PC-9 (cell line): ENCODE results near the gene HADHA. TPM values are rescaled to one million over a fixed set of nuclear protein-coding genes. Genes with fewer than 3 reads are reported as not detected.
"Not testable (repeated sequence)": the region's sequence is repeated elsewhere in the genome, so short reads cannot be mapped to it uniquely, and the experiment has no call there.

Experiments
- BruUV-seq: library from RNA; stranded (reverse); fragments of 400-500 nt; replicated peaks from 2 replicates; lab custom pipeline; 2021; lab: Mats Ljungman, UMichigan
- CTCF ChIA-PET: fragments of 300-600 bp; sonication (Branson Sonifier 250); formaldehyde crosslinking; loops from one replicate; lab custom pipeline; 2022; ENCODE audit warnings: antibody characterized with exemption; lab: Charles Lee
- POLR2A ChIA-PET: fragments of 300-600 bp; sonication (Branson Sonifier 250); formaldehyde crosslinking; loops from one replicate; lab custom pipeline; 2022; ENCODE audit warnings: antibody characterized with exemption; ENCODE audit not compliant: unreplicated experiment; lab: Charles Lee
- DNase-seq, 2 experiments: peaks; one replicate each; pipeline versions ENCODE4 v3.0.0 to v3.0.0-alpha.2; 2015 to 2022; ENCODE audit warnings: mixed read lengths in 1 of 2
- H2AFZ ChIP-seq: fragments of 200-600 bp; sonication (generic); 2 replicates; pipeline ENCODE4 v1.8.1; 2017; ENCODE audit warnings: antibody characterized with exemption
- H3F3A ChIP-seq: fragments of 200-600 bp; sonication (generic); 2 replicates; pipeline ENCODE4 v1.8.1; 2017; ENCODE audit warnings: antibody characterized with exemption, mild to moderate bottlenecking, low read depth; ENCODE audit not compliant: insufficient read depth
- H3K27ac ChIP-seq: fragments of 200-600 bp; sonication (generic); 2 replicates; pipeline ENCODE4 v1.6.1; 2016; ENCODE audit warnings: mixed run types
- H3K27me3 ChIP-seq: fragments of 200-600 bp; sonication (generic); 2 replicates; pipeline ENCODE4 v1.6.1; 2016; ENCODE audit warnings: low read depth, mixed run types; ENCODE audit not compliant: insufficient read depth
- H3K36me3 ChIP-seq: fragments of 200-600 bp; sonication (generic); 2 replicates; pipeline ENCODE4 v1.6.1; 2016; ENCODE audit warnings: low read depth, mixed run types
- H3K4me1 ChIP-seq: fragments of 200-600 bp; sonication (generic); replicated peaks from 2 replicates; pipeline ENCODE4 v1.6.1; 2016; ENCODE audit warnings: mixed run types; ENCODE audit not compliant: insufficient read depth
- H3K4me2 ChIP-seq: fragments of 200-600 bp; sonication (generic); 2 replicates; pipeline ENCODE4 v1.6.1; 2017; ENCODE audit warnings: mixed run types
- H3K4me3 ChIP-seq: fragments of 200-600 bp; sonication (generic); 2 replicates; pipeline ENCODE4 v1.6.1; 2016; ENCODE audit warnings: mixed run types
- H3K79me2 ChIP-seq: fragments of 200-600 bp; sonication (generic); 2 replicates; pipeline ENCODE4 v1.6.1; 2017; ENCODE audit warnings: low read depth, mixed run types
- H3K9me2 ChIP-seq: fragments of 200-600 bp; sonication (generic); 2 replicates; pipeline ENCODE4 v1.8.1; 2017; ENCODE audit warnings: mild to moderate bottlenecking; ENCODE audit not compliant: insufficient read depth
- H3K9me3 ChIP-seq: fragments of 200-600 bp; sonication (generic); 2 replicates; pipeline ENCODE4 v1.8.1; 2016; ENCODE audit warnings: low read depth; ENCODE audit not compliant: insufficient read depth
- H4K20me1 ChIP-seq: fragments of 200-600 bp; sonication (generic); 2 replicates; pipeline ENCODE4 v1.8.1; 2017; ENCODE audit not compliant: insufficient read depth
- CTCF ChIP-seq: fragments of 200-600 bp; sonication (generic); conservative IDR thresholded peaks from 2 replicates; pipeline ENCODE4 v1.6.1; 2017; ENCODE audit warnings: mixed run types, antibody characterized with exemption, mild to moderate bottlenecking, moderate library complexity
- EZH2 ChIP-seq: fragments of 200-600 bp; sonication (generic); IDR thresholded peaks from 2 replicates; pipeline ENCODE4 v1.8.0; 2017; ENCODE audit warnings: antibody characterized with exemption, low read depth
- intact Hi-C: fragments of 100-400 bp; cut with micrococcal nuclease; formaldehyde crosslinking; loops from one replicate; pipeline ENCODE4 v1.10.0; 2022; ENCODE audit not compliant: unreplicated experiment
- total RNA-seq: library from RNA; stranded (reverse); gene quantifications from 2 replicates; pipeline ENCODE4 v1.2.3, GENCODE V29; 2021

Gene HADHA
- total RNA-seq, 1 experiment from 2014 or later: 129 TPM

DNA sequence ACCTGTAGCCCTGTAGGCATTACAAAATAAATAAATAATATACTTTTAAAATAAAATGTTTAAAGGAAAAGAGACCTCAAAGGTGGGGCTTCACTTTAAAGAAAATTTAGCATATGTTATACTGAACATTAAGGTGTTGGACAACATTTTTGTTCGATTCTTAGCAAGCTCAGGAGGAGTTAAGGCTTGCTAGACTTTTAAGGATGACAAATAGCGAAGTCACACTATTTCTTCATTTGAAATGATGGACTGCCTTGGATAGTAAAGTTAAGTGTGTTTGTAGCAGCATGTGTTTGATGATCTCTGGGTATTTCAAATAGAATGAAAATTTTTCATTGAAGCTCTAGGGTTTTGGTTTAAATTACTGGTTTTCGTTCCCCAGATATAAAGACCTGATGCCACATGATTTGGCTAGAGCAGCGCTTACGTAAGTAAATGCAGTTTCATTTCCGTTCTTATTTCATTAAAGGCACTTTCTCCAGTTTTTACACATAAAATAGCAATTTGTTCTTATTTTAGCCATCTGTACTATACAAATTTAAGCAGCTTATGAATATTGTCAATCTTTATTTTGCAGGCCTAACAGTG lies 25.2 kb upstream of the HADHA start:
- Histone ChIP-seq H2AFZ (no peak overlapping the region), H3K79me2 (no peaks in the 10 kb centered on the region), H3K27me3 (no peaks in the 10 kb centered on the region), H3K4me3 (no peak overlapping the region), H3K9me2 (no peaks in the 10 kb centered on the region), H3K9me3 (no peaks in the 10 kb centered on the region), H3K27ac (no peak overlapping the region), H3F3A (peaks cover 16% of the 10 kb centered on the region; the same call in 1 of the 2 replicates), H3K4me2 (no peak overlapping the region), H4K20me1 (no peaks in the 10 kb centered on the region), H3K4me1 (peaks cover 20% of the 10 kb centered on the region), H3K36me3 (no peaks in the 10 kb centered on the region)
- DNase-seq: no peak
- CTCF ChIA-PET: no interaction called here
- BruUV-seq: no TSS peak
- intact Hi-C loops: no loop called here
- TF ChIP-seq EZH2 (no peak), CTCF (no peak)
- POLR2A ChIA-PET: interaction anchor here (0.7 kb wide), 1 partner anchor 39 kb away, joined by 3 read pairs; no protein-coding TSS in a partner anchor

- peaks cover 12% of the 10 kb centered on the region for H3K4me1 ChIP-seq
- not testable (repeated sequence) for BruUV-seq
- CTCF ChIA-PET: interaction anchor here (0.6 kb wide), 1 partner anchor 124 kb away, joined by 6 read pairs; no protein-coding TSS in a partner anchor
These were observed 24.4 kb upstream of the HADHA start for GRCh38 chr2:26268670-26269385.

GRCh38 chr2:26268213-26268612 lies 23.8 kb upstream of the HADHA start:
- H3K4me1 ChIP-seq: peaks cover 6% of the 10 kb centered on the region; the same call in 1 of the 2 replicates
- no peak overlapping the region for H3K4me2 ChIP-seq
- ChIA-PET POLR2A (no interaction called here), CTCF (interaction anchor here (0.6 kb wide), 1 partner anchor 123 kb away, joined by 6 read pairs; no protein-coding TSS in a partner anchor)
- H3K27me3 ChIP-seq: no peaks in the 10 kb centered on the region
- H3K79me2 ChIP-seq: no peaks in the 10 kb centered on the region
- TF ChIP-seq CTCF: no peak
- TF ChIP-seq EZH2: no peak
- intact Hi-C loops: no loop called here
- BruUV-seq: no TSS peak
- no peaks in the 10 kb centered on the region for H4K20me1 ChIP-seq
- no peak overlapping the region for H2AFZ ChIP-seq
- H3K36me3 ChIP-seq: no peaks in the 10 kb centered on the region
- no peak for DNase-seq
- H3K27ac ChIP-seq: no peak overlapping the region
- 0 out of 2 replicates have a peak, but pooled peaks cover 4% of the 10 kb centered on the region for H3F3A ChIP-seq
- H3K9me3 ChIP-seq: no peaks in the 10 kb centered on the region
- no peak overlapping the region for H3K4me3 ChIP-seq
- no peaks in the 10 kb centered on the region for H3K9me2 ChIP-seq

More at GRCh38 chr2:26268670-26269385, 24.4 kb upstream of the HADHA start:
- H3K9me3 ChIP-seq, POLR2A ChIA-PET, H3K4me3 ChIP-seq, DNase-seq, H2AFZ ChIP-seq, intact Hi-C loops, H3K9me2 ChIP-seq, H4K20me1 ChIP-seq, H3K27ac ChIP-seq, H3K79me2 ChIP-seq, H3K36me3 ChIP-seq, H3K27me3 ChIP-seq, H3F3A ChIP-seq, H3K4me2 ChIP-seq: not testable (repeated sequence)

DNA sequence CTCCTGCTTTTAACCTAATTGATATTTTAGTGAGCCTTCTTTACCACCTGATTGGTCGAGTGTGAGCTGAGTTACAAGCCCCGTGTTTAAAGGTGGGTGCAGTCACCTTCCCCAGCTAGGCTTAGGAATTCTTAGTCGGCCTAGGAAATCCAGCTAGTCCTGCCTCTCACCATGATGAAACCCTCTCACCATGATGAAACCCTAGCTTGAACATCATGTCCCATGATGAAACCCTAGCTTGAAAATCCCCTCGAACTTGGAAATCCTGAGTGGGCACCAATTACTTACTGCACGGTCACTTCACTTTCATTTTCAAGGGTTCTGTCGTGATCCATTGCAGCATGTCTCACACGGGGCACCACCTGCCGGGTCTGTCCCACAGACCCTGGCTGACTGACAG lies 14.4 kb upstream of the HADHA start:
- H3K9me2 ChIP-seq, H3K9me3 ChIP-seq, H4K20me1 ChIP-seq, BruUV-seq, H3K4me3 ChIP-seq, intact Hi-C loops, H3K36me3 ChIP-seq, H3K27ac ChIP-seq, H3K79me2 ChIP-seq, H3F3A ChIP-seq, CTCF ChIA-PET, H3K27me3 ChIP-seq, POLR2A ChIA-PET, DNase-seq, H2AFZ ChIP-seq, H3K4me2 ChIP-seq: not testable (repeated sequence)
- H3K4me1 ChIP-seq: peaks cover 10% of the 10 kb centered on the region; the same call in 1 of the 2 replicates
